ENCODE measurements around the gene AUNIP.
A peak's percentile ranks its signal among the peaks of the same experiment; 100 is the strongest.

AUNIP gene

GRCh38 chr1:25825605-25826004 lies 33.7 kb downstream of the AUNIP start:
- no peak for DNase-seq

GRCh38 chr1:25821630-25822091 lies 37.6 kb downstream of the AUNIP start:
- no peak for DNase-seq

- no peak for DNase-seq
These were observed 38.2 kb downstream of the AUNIP start for GRCh38 chr1:25821112-25821476.

GRCh38 chr1:25820247-25821111 lies 38.8 kb downstream of the AUNIP start:
- DNase-seq = peak; percentile 68

GRCh38 chr1:25819491-25820246 lies 39.6 kb downstream of the AUNIP start, which contains the start of gene MTFR1L:
Gene MTFR1L, plus strand, starts transcription at chr1:25819954. Its CDS starts 3,151 bp downstream, at chr1:25823105.
- DNase-seq = peak; percentile 92

- no peak for DNase-seq
These were observed 40.7 kb downstream of the AUNIP start for GRCh38 chr1:25818569-25818968.

GRCh38 chr1:25817840-25818501 lies 41.3 kb downstream of the AUNIP start:
- no peak for DNase-seq

- DNase-seq = no peak
These were observed 43.0 kb downstream of the AUNIP start for GRCh38 chr1:25816112-25816718.

GRCh38 chr1:25815208-25816111 lies 43.8 kb downstream of the AUNIP start:
- DNase-seq = no peak

- DNase-seq = no peak
These were observed 44.6 kb downstream of the AUNIP start for GRCh38 chr1:25814549-25815087.

GRCh38 chr1:25813734-25814471 lies 45.4 kb downstream of the AUNIP start:
- DNase-seq = no peak

GRCh38 chr1:25813071-25813733 lies 46.1 kb downstream of the AUNIP start:
- no peak for DNase-seq

GRCh38 chr1:25811384-25812082 lies 47.7 kb downstream of the AUNIP start:
- no peak for DNase-seq

GRCh38 chr1:25810341-25811299 lies 48.6 kb downstream of the AUNIP start:
- peak; percentile 80 for DNase-seq

GRCh38 chr1:25809929-25810328 lies 49.3 kb downstream of the AUNIP start:
- no peak for DNase-seq

GRCh38 chr1:25809283-25809926 lies 49.9 kb downstream of the AUNIP start:
- DNase-seq = no peak

- DNase-seq = no peak
These were observed 50.6 kb downstream of the AUNIP start for GRCh38 chr1:25808481-25809244.

Measured in femur (tissue), 1 donor.